ENCODE results near the gene MLH3.

The MLH3 gene

DNA sequence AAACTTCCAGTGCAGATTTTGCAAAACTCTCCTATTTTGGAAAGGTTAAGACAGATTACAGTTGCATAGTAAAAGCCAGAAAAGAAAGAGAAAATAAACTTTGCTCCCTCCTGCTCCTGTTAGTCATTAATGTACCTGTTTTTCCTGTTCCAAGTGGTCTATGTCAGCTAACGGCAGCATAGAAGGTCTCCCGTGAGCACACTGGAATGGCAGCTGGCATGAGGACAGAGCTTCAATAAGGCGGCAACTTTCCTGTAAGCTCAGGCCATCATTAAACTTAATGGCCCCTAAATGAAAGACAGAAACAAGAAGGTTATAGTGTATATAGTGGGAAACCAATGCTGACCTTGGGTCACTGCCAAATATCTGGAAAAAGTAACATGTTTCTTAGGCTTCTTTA is 32.6 kb downstream of the MLH3 start:
- TF ChIP-seq, protein P1, sequence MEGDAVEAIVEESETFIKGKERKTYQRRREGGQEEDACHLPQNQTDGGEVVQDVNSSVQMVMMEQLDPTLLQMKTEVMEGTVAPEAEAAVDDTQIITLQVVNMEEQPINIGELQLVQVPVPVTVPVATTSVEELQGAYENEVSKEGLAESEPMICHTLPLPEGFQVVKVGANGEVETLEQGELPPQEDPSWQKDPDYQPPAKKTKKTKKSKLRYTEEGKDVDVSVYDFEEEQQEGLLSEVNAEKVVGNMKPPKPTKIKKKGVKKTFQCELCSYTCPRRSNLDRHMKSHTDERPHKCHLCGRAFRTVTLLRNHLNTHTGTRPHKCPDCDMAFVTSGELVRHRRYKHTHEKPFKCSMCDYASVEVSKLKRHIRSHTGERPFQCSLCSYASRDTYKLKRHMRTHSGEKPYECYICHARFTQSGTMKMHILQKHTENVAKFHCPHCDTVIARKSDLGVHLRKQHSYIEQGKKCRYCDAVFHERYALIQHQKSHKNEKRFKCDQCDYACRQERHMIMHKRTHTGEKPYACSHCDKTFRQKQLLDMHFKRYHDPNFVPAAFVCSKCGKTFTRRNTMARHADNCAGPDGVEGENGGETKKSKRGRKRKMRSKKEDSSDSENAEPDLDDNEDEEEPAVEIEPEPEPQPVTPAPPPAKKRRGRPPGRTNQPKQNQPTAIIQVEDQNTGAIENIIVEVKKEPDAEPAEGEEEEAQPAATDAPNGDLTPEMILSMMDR (conservative IDR thresholded peaks at IDR 0.05) = no peak
- TF ChIP-seq ZFX (IDR thresholded peaks at IDR 0.05) = no peak

DNA sequence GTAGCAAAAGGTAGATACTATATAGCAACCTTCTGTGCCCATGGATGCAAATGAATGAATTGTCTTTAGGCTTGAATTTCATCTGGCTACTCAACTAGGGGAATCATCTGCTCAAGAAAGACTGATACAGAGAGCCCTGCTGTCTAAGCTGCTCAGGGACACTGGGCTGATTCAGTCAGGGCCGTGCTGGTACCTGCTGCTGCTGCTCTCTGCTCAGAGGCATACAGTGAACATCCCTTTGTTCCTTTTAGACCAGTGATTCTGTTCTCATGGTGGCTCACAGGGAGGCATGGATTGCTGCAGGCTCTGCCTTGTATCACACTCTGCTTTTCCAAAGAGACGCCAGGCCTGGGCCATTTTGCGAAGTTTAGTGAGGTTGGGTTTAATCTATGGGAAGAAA is 34.5 kb downstream of the MLH3 start:
- H3K27ac ChIP-seq = no peak overlapping the region
- TF ChIP-seq, protein P1 (conservative IDR thresholded peaks at IDR 0.05) = no peak
- no peak for TF ChIP-seq ZFX (IDR thresholded peaks at IDR 0.05)

More for the DNA sequence above, 32.6 kb downstream of the MLH3 start:
- no peak overlapping the region for H3K27ac ChIP-seq

DNA sequence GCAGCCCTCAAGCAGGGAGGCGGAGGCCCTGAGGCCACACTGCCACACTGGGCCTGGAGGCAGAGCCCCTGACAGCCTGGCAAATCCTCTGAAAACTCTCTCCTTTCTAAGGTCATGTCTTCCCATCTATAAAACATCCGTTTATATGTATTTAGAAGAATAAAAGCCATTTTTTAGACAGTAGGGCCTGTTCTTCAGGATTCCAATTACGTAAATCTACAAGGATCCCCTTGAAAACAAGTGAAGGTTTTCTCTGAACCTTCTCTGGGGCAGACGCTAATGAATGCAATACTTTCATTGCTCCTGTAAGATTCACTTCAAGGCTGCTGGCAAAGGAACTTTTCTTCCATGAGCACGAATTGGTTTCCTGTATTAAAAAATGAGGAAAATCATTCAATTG is 35.8 kb downstream of the MLH3 start:
- H3K27ac ChIP-seq = no peak overlapping the region
- no peak for TF ChIP-seq ZFX (IDR thresholded peaks at IDR 0.05)
- TF ChIP-seq, protein P1 (conservative IDR thresholded peaks at IDR 0.05) = no peak

DNA sequence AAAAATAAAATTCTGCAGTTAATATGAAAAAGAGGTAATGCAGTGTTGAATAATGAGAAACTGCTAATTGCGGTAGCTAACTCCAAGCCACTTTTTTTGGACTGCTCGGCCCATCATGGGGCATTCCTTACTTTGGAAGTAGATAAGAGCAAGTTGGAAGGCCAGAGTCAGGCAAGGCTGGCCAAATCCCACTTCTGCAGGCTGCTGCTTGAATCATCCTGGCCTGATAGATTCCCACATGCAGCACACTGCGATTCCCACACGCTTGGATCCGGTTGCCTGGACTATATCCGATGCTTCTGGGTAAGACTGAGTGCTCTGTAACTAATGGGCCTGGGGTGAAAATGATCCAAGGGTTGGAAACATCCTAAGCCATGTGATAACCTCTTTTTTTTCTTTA is 38.0 kb downstream of the MLH3 start:
- TF ChIP-seq ZFX (IDR thresholded peaks at IDR 0.05) = no peak
- no peak overlapping the region for H3K27ac ChIP-seq

DNA sequence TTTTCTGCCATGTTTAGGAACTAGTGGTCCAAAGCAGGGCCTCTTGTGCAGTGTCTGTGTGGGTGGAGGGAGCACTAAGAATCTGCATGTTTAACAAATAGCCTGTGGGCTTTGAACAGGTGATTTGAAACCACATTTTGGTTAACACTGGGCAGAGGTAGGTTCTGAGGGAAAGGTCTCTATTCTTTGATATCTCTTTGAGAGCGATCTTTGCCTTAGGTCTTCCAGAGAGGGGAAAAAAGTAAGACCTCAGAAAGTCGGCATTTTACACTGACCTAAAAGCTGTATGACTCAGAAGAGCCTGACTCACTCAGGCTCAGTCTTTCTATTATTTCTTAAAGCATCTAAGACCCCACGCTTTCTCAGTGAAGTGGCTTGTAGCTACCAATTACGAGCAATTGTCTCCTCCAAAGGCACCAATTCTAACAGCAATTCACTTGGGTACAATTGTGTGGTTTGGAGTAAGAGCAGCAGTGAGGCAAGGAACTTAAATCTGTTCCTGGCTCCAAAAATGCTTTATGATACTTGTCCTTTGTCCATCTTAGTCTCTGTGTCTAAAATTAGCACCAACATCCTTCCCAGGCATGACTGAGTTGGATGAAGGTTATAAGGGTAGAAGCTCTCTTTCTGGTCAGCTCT is 39.8 kb downstream of the MLH3 start:
- no peak overlapping the region for H3K27ac ChIP-seq
- TF ChIP-seq, protein P1 (conservative IDR thresholded peaks at IDR 0.05) = no peak
- no peak for TF ChIP-seq ZFX (IDR thresholded peaks at IDR 0.05)

DNA sequence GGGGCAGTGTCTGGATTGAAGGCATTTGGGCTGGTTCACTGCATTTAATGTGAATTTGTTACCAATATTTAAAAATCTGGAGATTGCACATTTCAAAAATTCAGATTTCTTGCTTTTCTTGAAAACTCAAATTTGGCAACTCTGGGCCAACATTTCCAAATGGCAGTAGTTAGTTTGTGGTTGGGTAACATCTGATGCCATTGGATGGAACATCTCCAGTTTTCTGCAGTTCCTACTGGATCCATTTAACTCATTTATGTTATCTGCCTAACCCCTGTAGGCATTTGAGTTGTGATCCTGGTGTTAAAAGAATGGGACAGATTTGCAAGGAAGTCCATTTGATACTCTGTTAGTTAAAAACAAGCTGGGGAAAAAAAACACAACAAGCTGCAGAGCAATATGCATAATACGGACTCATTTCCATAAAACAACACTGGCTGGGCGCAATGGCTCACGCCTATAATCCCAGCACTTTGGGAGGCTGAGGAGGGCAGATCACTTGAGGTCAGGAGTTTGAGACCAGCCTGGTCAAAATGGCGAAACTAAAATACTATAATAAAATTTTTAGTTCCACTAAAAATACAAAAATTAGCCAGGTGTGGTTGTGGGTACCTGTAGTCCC is 40.7 kb downstream of the MLH3 start:
- no peak overlapping the region for H3K27ac ChIP-seq
- TF ChIP-seq ZFX (IDR thresholded peaks at IDR 0.05) = no peak
- TF ChIP-seq, protein P1 (conservative IDR thresholded peaks at IDR 0.05) = no peak

DNA sequence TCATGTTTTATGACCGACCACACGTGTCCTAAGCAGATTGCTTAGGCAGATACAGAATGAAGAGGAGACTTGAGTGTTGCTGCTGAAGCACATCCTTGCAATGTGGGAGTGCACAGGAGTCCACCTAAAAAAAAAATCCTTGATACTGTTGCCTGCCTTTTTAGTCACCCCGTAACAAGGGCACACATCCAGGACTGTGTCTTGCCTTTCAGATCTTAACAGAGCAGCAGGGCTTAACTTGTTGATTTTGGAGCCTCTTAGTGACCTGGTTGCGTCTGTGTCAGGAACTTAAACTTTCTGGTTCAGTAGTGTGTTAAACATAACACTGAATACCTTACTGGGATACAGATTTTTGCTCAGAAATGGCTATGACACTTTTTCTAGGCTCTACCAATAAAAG is 42.1 kb downstream of the MLH3 start:
- no peak for TF ChIP-seq ZFX (IDR thresholded peaks at IDR 0.05)
- TF ChIP-seq, protein P1 (conservative IDR thresholded peaks at IDR 0.05) = no peak
- no peak overlapping the region; the same call in 1 of the 2 replicates for H3K27ac ChIP-seq

DNA sequence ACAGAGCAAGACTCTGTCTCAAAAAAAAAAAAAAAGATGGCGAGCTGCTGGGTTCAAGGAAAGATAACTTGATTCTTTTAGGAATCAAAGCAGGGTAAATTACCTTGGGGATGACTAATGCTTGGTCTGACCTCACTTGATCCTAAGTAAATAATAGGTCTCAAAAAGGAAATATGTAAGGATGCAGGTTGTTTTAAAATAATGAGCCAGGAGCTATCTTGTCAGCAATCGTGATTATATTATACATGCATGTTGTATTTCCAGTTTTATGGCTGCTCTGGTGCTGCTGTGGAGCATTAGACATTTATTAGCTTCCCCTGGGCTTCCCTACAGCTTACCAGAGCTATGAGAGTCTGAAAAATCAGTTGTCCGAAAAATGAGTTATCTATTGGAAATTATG is 45.9 kb downstream of the MLH3 start:
- H3K27ac ChIP-seq = no peak overlapping the region
- TF ChIP-seq ZFX (IDR thresholded peaks at IDR 0.05) = no peak
- TF ChIP-seq, protein P1 (conservative IDR thresholded peaks at IDR 0.05) = no peak
